Type B pancreatic cell (in vitro differentiated cells): ENCODE data around the gene CELF4. TPM values are rescaled to one million over a fixed set of nuclear protein-coding genes. Genes with fewer than 3 reads are reported as not detected.

Experiments used
- DNase-seq: peaks from one replicate; pipeline ENCODE4 v3.0.0; 2021; ENCODE audit warnings: mixed read lengths; ENCODE audit not compliant: unreplicated experiment; ENCODE audit errors: extremely low spot score
- H3K27ac Mint-ChIP-seq: 2 replicates; pipeline ENCODE4 v1.8.0; 2021; ENCODE audit warnings: mild to moderate bottlenecking, mixed read lengths
- H3K27me3 Mint-ChIP-seq: 2 replicates; pipeline ENCODE4 v1.8.0; 2021; ENCODE audit warnings: mixed read lengths
- H3K36me3 Mint-ChIP-seq: 2 replicates; pipeline ENCODE4 v1.8.0; 2021; ENCODE audit warnings: mixed read lengths
- H3K4me1 Mint-ChIP-seq: one replicate; pipeline ENCODE4 v1.8.0; 2021; ENCODE audit warnings: mixed read lengths; ENCODE audit not compliant: unreplicated experiment
- H3K4me3 Mint-ChIP-seq: 2 replicates; pipeline ENCODE4 v1.8.0; 2021; ENCODE audit warnings: mild to moderate bottlenecking, mixed read lengths
- H3K9me3 Mint-ChIP-seq: 2 replicates; pipeline ENCODE4 v1.8.0; 2021; ENCODE audit warnings: mixed read lengths
- CTCF ChIP-seq: fragments of 200-600 bp; sonication (generic); conservative IDR thresholded peaks from 2 replicates; pipeline ENCODE4 v1.5.0; 2021; ENCODE audit warnings: antibody characterized with exemption, mild to moderate bottlenecking
- total RNA-seq: library from RNA; stranded (reverse); gene quantifications from 2 replicates; pipeline ENCODE4 v1.2.1, GENCODE V29; 2021; ENCODE audit warnings: low replicate concordance

Gene CELF4
- total RNA-seq, 1 donor from 2014 or later: 9.2 TPM

- peak overlapping the region; percentile 6 for H3K27ac Mint-ChIP-seq
- TF ChIP-seq CTCF: peak; percentile 94
- peaks cover 7% of the 10 kb centered on the region for H3K27me3 Mint-ChIP-seq
- no peaks in the 10 kb centered on the region for H3K36me3 Mint-ChIP-seq
- H3K4me3 Mint-ChIP-seq: peak overlapping the region; percentile 8
- no peak for DNase-seq
- H3K9me3 Mint-ChIP-seq: no peaks in the 10 kb centered on the region
- peaks cover 10% of the 10 kb centered on the region for H3K4me1 Mint-ChIP-seq
These were observed 179.5 kb downstream of the CELF4 start for GRCh38 chr18:37385846-37386778.

- Mint-ChIP-seq H3K9me3 (no peaks in the 10 kb centered on the region), H3K4me1 (peaks cover 10% of the 10 kb centered on the region), H3K4me3 (no peak overlapping the region), H3K36me3 (no peaks in the 10 kb centered on the region), H3K27me3 (peaks cover 18% of the 10 kb centered on the region), H3K27ac (no peak overlapping the region)
- TF ChIP-seq CTCF: no peak
- DNase-seq: no peak
These were observed 181.6 kb downstream of the CELF4 start for GRCh38 chr18:37383846-37384595.

GRCh38 chr18:37383036-37383785 lies 182.4 kb downstream of the CELF4 start:
- peaks cover 22% of the 10 kb centered on the region for H3K27me3 Mint-ChIP-seq
- H3K36me3 Mint-ChIP-seq: no peaks in the 10 kb centered on the region

GRCh38 chr18:37381554-37381953 lies 184.0 kb downstream of the CELF4 start:
- DNase-seq: no peak
- H3K36me3 Mint-ChIP-seq: no peaks in the 10 kb centered on the region
- no peak overlapping the region for H3K27ac Mint-ChIP-seq
- H3K4me3 Mint-ChIP-seq: no peak overlapping the region
- peaks cover 31% of the 10 kb centered on the region for H3K27me3 Mint-ChIP-seq
- no peak for TF ChIP-seq CTCF
- H3K9me3 Mint-ChIP-seq: no peaks in the 10 kb centered on the region
- peaks cover 10% of the 10 kb centered on the region for H3K4me1 Mint-ChIP-seq

More at GRCh38 chr18:37383036-37383785, 182.4 kb downstream of the CELF4 start:
- DNase-seq: no peak
- H3K4me3 Mint-ChIP-seq: no peak overlapping the region
- no peaks in the 10 kb centered on the region for H3K9me3 Mint-ChIP-seq
- no peak for TF ChIP-seq CTCF
- H3K4me1 Mint-ChIP-seq: peaks cover 10% of the 10 kb centered on the region
- no peak overlapping the region for H3K27ac Mint-ChIP-seq

- Mint-ChIP-seq H3K9me3 (no peaks in the 10 kb centered on the region), H3K36me3 (no peaks in the 10 kb centered on the region), H3K27me3 (peaks cover 38% of the 10 kb centered on the region), H3K4me3 (no peak overlapping the region), H3K27ac (no peak overlapping the region), H3K4me1 (peaks cover 6% of the 10 kb centered on the region)
- TF ChIP-seq CTCF: no peak
- DNase-seq: no peak
These were observed 185.0 kb downstream of the CELF4 start for GRCh38 chr18:37380546-37381110.
